ENCODE measurements around the gene PATJ.

PATJ gene

GRCh38 chr1:62003777-62004176 is 261.5 kb downstream of the PATJ start:
- DNase-seq, result no peak

- DNase-seq, result no peak
These were observed 264.4 kb downstream of the PATJ start for GRCh38 chr1:62006690-62007089.

- DNase-seq, result no peak
These were observed 268.7 kb downstream of the PATJ start for GRCh38 chr1:62011006-62011405.

GRCh38 chr1:62012095-62012494 is 269.8 kb downstream of the PATJ start:
- DNase-seq, result no peak

- peak; percentile 92 for DNase-seq
These were observed 270.6 kb downstream of the PATJ start for GRCh38 chr1:62012836-62013235.

- DNase-seq, result no peak
These were observed 271.0 kb downstream of the PATJ start for GRCh38 chr1:62013264-62013663.

GRCh38 chr1:62022382-62022983 is 280.2 kb downstream of the PATJ start:
- no peak for DNase-seq

GRCh38 chr1:62024690-62025089 is 282.4 kb downstream of the PATJ start:
- DNase-seq, result no peak

GRCh38 chr1:62025154-62025553 is 282.9 kb downstream of the PATJ start:
- no peak for DNase-seq

GRCh38 chr1:62025892-62026291 is 283.6 kb downstream of the PATJ start:
- no peak for DNase-seq

- no peak for DNase-seq
These were observed 287.4 kb downstream of the PATJ start for GRCh38 chr1:62029704-62030103.

GRCh38 chr1:62034790-62035189 is 292.5 kb downstream of the PATJ start:
- DNase-seq, result no peak

GRCh38 chr1:62037274-62037673 is 295.0 kb downstream of the PATJ start:
- no peak for DNase-seq

- DNase-seq, result no peak
These were observed 296.5 kb downstream of the PATJ start for GRCh38 chr1:62038594-62039284.

GRCh38 chr1:62040450-62040849 is 298.2 kb downstream of the PATJ start:
- DNase-seq, result no peak

- no peak for DNase-seq
These were observed 298.7 kb downstream of the PATJ start for GRCh38 chr1:62040973-62041372.

GRCh38 chr1:62043154-62043553 is 300.9 kb downstream of the PATJ start:
- DNase-seq, result no peak

GRCh38 chr1:62045574-62045973 is 303.3 kb downstream of the PATJ start:
- DNase-seq, result no peak

- DNase-seq, result no peak
These were observed 304.6 kb downstream of the PATJ start for GRCh38 chr1:62046927-62047326.

- DNase-seq, result no peak
These were observed 307.9 kb downstream of the PATJ start for GRCh38 chr1:62050165-62050564.

GRCh38 chr1:62052946-62053345 is 310.7 kb downstream of the PATJ start:
- no peak for DNase-seq

GRCh38 chr1:62054188-62054587 is 311.9 kb downstream of the PATJ start:
- DNase-seq, result no peak

- DNase-seq, result no peak
These were observed 314.9 kb downstream of the PATJ start for GRCh38 chr1:62057230-62057629.

GRCh38 chr1:62057641-62058290 is 315.5 kb downstream of the PATJ start:
- DNase-seq, result no peak
